T follicular helper cell (primary cell): ENCODE data around the gene MAP2K5.
"Not testable (repeated sequence)": the region's sequence is repeated elsewhere in the genome, so short reads cannot be mapped to it uniquely, and the experiment has no call there.

Source experiments
- DNase-seq: peaks from one replicate; pipeline ENCODE4 v3.0.0-alpha.2; 2020; ENCODE audit warnings: low read depth

MAP2K5 gene

GRCh38 chr15:67601073-67601472 is 58.6 kb downstream of the MAP2K5 start:
- no peak for DNase-seq

- no peak for DNase-seq
Observed at GRCh38 chr15:67603063-67603462, 60.6 kb downstream of the MAP2K5 start.

- DNase-seq: no peak
Observed at GRCh38 chr15:67605871-67606270, 63.4 kb downstream of the MAP2K5 start.

GRCh38 chr15:67606742-67607141 is 64.2 kb downstream of the MAP2K5 start:
- no peak for DNase-seq

- no peak for DNase-seq
Observed at GRCh38 chr15:67607329-67607728, 64.8 kb downstream of the MAP2K5 start.

- no peak for DNase-seq
Observed at GRCh38 chr15:67607959-67608637, 65.6 kb downstream of the MAP2K5 start.

- no peak for DNase-seq
Observed at GRCh38 chr15:67608638-67608959, 66.1 kb downstream of the MAP2K5 start.

GRCh38 chr15:67611370-67612369 is 69.2 kb downstream of the MAP2K5 start:
- DNase-seq: no peak

- no peak for DNase-seq
Observed at GRCh38 chr15:67613211-67613610, 70.7 kb downstream of the MAP2K5 start.

GRCh38 chr15:67613708-67614107 is 71.2 kb downstream of the MAP2K5 start:
- no peak for DNase-seq

- DNase-seq: not testable (repeated sequence)
Observed at GRCh38 chr15:67615131-67615534, 72.6 kb downstream of the MAP2K5 start.

GRCh38 chr15:67618297-67618696 is 75.8 kb downstream of the MAP2K5 start:
- DNase-seq: no peak

GRCh38 chr15:67622110-67622509 is 79.6 kb downstream of the MAP2K5 start:
- DNase-seq: no peak

- DNase-seq: no peak
Observed at GRCh38 chr15:67632261-67632660, 89.8 kb downstream of the MAP2K5 start.

- not testable (repeated sequence) for DNase-seq
Observed at GRCh38 chr15:67635950-67636349, 93.4 kb downstream of the MAP2K5 start.

- no peak for DNase-seq
Observed at GRCh38 chr15:67639591-67639990, 97.1 kb downstream of the MAP2K5 start.

GRCh38 chr15:67641453-67641852 is 99.0 kb downstream of the MAP2K5 start:
- DNase-seq: no peak

- no peak for DNase-seq
Observed at GRCh38 chr15:67646847-67647246, 104.3 kb downstream of the MAP2K5 start.

- DNase-seq: no peak
Observed at GRCh38 chr15:67652586-67652985, 110.1 kb downstream of the MAP2K5 start.

GRCh38 chr15:67660446-67660845 is 117.9 kb downstream of the MAP2K5 start:
- no peak for DNase-seq

GRCh38 chr15:67660874-67661606 is 118.5 kb downstream of the MAP2K5 start:
- no peak for DNase-seq

- no peak for DNase-seq
Observed at GRCh38 chr15:67670647-67671305, 128.3 kb downstream of the MAP2K5 start.
